Middle frontal gyrus (tissue), 1 donor: ENCODE measurements around the gene ARPC1B.
"Not testable (repeated sequence)": the region's sequence is repeated elsewhere in the genome, so short reads cannot be mapped to it uniquely, and the experiment has no call there.

ENCODE experiments used
- DNase-seq: peaks from one replicate; pipeline ENCODE4 v3.0.0-alpha.2; 2015; ENCODE audit warnings: low spot score; ENCODE audit errors: extremely low spot score

ARPC1B gene

DNA sequence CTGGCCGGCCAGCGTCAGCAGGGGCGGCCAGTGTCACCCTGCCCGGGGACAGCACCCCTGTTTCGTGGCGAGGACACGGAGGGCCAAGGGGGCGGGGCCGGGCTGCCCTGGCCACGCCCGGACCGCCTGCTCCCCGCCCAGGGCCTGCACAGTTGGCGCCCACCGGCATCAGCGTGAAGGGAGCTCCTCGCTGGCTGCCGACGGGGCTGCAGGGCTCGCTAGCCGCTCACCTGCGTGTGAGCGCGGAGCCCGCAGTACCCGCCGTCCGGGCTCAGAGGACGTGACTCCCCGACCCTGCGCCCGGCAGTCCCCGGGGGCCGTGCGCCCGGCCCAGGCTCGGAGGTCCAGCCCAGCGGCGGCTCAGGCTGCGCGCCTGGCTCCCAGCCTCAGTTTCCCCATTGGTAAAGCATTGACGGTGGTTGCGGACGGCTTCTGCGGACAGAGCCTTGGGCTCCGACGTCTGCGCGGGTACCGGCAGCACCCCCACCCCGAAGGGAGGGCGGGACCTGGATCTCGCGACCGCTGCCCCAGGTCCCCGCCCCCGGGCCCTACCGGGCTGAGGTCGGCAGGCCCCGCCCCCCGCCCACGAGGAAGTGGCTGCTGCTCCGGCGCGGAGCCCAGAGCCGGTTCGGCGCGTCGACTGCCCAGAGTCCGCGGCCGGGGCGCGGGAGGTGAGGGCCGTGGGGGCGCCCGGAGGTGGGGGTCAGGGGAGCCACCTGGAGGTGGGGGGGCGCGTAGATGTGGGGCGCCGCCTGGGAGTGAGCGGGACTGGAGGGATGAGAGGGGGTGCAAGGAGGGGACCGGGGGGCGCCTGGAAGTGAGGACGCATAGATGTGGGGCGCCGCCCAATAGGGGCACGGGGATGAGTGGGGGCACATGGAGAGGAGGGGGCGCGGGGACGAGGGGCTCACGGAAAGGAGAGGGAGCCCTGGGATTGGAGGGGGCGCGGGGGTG lies at the start of gene ARPC1B:
Gene ARPC1B, plus strand, starts transcription at position 620 of the 954 bp plus-strand sequence. CDS start 10,985 bp downstream, outside the sequence.
- no peak for DNase-seq

DNA sequence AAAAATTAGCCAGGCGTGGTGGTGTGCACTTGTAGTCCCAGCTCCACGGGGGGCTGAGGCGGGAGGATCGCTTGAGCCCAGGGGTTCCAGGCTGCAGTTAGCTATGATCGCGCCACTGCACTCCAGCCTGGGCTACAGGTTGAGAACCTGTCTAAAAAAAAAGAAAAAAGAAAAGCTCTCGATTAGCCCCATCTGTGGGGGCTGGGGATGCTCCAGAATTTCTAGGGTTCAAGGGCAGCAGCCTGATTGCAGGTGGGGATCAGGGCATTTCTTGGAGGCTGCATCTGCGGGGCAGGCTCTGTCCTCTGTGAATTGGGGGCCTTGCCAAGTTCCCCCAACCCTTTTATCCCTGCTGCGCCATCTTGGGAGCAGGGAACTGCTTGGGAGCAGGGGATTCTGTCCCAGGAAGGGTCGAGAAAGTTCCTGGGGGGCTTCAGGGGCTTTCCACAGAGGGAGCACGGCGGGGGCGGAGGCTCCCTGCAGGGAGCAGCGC lies 49.5 kb upstream of the ARPC1B start:
- DNase-seq = no peak

DNA sequence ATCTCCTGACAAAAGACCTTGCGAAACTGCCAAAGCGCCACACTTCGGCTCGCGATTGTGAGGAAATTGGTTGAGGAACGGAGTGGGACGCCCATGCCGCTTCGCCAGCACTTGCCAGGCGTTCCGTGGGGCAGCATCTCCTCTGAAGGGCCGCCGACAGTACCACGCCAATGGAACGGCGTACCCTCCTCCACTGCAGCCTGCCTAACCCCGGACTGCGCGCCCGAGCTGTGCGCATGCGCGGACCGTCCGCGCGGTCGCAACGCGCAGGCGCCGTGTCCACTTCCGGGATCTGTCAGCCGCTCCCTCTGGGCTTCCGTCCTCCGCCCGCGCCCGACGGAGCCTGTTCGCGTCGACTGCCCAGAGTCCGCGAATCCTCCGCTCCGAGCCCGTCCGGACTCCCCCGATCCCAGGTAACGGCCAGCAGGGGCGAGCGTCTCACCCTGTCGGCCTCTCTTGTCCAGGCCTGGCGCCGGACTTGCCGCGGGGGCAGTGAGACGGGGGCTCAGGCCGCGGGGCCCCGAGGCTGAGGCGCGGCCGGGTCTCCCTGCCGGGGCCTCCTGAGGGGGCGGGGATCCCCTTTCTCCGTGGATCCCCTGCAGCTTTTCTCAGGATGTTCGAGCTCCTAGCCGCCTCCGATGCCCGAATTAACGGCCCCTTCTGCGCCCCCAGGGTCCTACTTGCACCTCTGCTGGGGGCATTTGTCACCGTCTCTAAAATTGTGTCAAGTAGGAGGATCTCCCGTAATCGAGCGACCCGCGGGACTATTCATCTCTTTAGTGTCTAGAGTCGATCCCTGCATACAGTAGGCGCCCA lies 48.7 kb upstream of the ARPC1B start, which contains the start of gene ARPC1A:
Gene ARPC1A, plus strand, starts transcription at position 307 of the 816 bp plus-strand sequence. CDS start 7,456 bp downstream, outside the sequence.
- DNase-seq = peak; percentile 83

DNA sequence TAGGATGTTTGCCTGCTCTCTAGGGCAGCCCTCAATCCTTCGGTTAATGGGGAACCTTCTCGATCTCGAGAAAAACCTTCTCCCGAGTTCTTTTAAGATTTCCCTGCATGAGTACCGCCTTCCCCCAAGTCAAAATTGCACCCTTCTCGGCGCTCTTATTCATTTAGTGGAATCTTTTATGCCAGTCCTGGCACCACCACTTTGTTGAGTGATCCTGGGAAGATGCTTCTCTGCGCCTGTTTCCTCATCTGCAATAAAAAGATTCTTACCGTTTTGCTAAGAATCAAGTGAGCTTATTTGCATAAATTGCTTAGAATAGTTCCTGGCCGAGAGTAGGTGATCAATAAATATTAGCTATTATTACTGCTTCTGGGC lies 48.1 kb upstream of the ARPC1B start:
- DNase-seq = no peak

DNA sequence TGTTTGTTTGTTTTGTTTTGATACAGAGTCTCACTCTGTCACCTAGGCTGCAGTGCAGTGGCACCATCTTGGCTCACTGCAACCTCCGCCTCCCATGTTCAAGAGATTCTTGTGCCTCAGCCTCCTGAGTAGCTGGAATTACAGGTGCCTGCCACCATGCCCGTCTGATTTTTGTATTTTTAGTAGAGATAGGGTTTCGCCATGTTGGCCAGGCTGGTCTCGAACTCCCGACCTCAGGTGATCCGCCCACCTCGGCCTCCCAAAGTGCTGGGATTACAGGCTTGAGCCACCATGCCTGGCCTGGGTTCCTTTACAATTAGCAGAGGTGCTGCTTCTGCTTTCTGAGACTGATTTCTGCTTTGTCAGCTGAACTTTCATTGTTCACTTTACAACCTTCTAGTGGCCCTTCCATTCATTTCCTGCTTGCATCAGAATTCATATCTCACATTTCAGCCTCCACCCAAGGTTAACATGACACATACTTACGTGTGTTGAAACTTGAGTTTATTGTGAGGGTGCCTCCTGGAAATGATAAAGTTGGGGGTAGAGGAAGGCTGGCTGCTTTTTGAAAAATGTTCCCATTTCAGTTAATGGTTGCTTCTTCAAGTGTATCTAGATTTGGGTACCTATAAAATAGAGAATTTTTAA lies 44.1 kb upstream of the ARPC1B start:
- DNase-seq = not testable (repeated sequence)

DNA sequence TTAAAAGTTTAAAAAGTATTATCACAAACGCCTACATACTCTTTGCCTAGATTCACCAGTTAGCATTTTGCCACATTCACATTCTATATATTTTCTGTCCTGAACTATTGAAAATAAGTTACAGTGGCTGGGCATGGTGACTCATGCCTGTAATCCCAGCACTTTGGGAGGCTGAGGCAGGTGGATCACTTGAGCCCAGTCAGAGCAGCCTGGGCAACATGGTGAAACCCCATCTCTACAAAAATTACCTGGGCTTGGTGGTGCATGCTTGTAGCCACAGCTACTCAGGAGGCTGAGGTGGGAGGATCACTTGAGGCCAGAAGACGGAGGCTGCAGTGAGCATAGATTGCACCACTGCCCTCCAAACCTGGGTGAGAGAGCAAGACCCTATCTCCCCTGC lies 43.5 kb upstream of the ARPC1B start:
- DNase-seq = no peak

DNA sequence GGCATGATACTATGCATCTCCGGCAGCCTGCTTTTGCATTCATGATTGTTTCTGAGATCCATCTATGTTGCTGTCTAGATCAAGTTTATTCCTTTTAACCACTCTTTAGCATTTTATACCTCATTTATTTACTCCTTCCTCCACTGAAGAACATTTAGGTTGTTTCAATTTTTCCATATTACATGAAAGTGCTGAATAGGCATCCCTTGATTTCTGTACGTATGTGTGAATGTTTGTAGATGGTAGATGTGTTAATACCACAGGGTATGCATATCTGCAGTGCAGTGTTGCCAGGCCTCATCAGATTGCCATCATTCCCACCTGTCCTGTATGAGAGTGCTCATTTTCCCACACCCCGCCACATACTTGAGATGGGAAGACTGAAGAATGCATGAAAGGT lies 34.9 kb upstream of the ARPC1B start:
- no peak for DNase-seq

DNA sequence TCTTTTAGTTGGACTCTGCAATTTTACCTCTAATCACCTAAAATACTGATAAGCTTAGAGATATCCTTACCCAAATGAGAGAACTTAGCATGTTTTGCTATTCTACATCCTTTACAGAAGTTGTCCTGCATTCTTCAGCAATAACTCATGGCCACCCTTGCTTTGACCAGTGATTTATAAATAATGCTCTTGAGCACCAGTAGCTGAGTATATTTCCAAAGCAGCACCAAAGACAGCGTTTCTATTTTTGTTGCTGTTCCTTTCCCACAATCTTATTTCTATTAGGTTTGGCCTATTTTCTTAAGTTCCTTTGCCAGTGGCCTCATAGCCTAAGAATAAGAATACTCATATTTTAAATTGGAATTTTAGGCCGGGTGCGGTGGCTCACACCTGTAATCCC lies 33.9 kb upstream of the ARPC1B start:
- DNase-seq = no peak

DNA sequence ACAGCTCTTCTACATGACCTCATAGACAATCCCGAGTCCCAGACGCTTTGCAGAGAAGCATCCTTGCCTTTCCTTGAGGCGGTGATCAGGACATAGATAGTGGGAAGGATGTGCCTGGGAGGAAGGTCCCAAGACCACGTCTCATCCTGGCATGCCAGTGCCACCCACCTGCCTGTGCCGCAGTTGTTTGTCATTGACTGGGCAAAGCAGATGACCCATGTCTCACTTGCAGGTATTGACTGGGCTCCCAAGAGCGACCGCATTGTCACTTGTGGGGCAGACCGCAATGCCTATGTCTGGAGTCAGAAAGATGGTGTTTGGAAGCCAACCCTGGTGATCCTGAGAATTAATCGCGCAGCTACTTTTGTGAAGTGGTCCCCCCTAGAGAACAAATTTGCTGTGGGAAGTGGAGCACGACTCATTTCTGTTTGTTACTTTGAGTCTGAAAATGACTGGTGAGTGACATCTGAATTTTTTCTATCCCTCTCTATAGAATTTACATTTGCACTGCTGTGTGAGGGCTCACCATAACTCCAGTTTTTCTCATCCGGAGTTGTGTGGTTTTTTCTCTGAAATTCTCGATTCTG lies 30.4 kb upstream of the ARPC1B start:
- no peak for DNase-seq

DNA sequence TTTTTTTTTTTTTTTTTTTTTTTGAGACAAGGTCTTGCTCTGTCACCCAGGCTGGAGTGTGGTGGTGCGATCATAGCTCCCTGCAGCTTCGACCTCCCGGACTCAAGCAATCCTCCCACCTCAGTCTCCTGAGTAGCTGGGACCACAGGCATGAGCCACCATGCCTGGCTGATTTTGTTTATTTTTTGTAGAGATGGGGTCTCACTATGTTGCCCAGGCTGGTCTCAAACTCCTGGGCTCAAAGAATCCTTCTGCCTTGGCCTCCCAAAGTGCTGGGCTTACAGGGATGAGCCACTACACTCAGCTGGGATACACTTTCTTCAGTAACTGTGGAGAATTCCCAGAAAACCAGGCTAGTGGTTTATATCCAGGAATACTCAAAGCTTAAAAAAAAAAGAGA lies 23.9 kb upstream of the ARPC1B start:
- not testable (repeated sequence) for DNase-seq

DNA sequence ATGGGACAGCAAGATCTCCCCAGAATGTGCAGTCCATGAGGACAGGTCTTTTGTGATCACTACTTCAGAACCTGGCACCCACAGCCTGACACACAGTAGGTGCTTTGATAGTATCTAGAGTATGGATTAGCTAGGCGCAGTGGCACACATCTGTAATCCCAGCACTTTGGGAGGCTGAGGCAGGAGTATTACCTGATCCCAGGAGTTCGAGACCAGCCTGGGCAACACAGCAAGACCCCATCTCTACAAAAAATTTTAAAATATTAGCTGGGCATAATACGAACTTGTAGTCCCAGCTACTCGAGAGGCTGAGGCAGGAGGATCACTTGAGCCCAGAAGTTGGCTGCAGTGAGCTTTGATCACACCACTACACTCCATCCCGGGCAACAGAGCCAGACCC lies 22.3 kb upstream of the ARPC1B start:
- DNase-seq = no peak

DNA sequence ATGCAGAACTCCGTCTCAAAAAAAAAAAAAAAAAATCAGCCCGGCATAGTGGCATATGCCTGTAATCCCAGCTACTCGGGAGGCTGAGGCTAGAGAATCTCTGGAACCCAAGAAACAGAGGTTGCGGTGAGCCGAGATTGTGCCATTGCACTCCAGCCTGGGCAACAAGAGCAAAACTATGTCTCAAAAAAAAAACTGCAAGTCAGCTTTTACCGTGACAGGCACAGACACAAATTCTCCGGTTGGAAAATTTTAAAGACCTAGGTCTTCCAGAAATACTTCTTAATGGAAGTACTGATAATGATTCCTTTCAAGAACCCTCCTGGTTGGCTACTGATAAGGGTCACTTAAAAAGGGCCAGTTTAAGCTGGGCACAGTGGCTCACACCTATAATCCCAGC lies 19.4 kb upstream of the ARPC1B start:
- no peak for DNase-seq

DNA sequence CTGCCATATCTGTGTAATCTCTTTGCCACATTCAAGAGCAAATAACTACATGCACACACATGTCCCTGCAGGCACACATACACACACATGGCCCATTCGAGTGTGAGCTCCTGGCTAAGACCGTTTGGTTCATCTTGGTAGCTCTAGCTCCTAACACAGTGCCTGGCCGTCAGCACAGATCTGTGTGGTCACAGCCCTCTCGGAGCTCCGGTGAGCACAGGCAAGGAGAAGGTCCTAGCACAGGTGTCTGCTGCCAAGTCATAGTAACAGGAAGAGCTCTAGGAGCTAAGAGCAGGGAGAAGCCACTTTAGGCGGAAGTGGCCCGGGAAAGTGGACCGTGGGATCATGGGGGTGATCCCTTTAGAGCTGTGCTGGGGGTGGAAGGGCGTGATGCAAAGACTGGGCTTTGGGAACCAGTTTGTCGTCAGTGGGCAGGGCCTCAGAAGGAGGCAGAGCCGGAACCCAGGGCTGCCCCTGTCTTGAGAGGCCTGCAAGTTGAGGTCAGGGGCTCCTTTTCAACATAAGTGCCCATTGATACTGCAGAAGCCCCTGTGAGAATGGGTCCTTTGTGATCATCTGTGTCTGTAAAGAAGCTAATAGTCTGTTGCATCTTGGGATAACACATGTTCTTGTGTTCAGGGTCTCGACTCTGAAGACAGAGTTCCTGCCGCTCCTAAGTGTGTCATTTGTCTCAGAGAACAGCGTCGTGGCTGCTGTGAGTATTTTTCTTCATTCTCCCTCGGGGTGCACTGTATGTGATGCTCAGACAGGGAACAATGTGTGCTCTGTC lies 16.6 kb upstream of the ARPC1B start:
- no peak for DNase-seq

DNA sequence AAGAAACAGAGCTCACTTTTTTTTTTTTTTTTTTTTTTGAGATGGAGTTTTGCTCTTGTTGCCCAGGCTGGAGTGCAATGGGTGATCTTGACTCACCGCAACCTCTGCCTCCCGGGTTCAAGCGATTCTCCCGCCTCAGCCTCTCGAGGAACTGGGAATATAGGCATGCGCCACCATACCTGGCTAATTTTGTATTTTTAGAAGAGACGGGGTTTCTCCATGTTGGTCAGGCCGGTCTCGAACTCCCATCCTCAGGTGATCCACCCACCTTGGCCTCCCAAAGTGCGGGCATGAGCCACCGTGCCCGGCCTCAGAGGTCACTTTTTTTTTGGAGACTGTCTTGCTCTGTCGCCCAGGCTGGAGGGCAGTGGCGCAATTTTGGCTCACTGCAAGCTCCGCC lies 16.0 kb upstream of the ARPC1B start:
- not testable (repeated sequence) for DNase-seq

DNA sequence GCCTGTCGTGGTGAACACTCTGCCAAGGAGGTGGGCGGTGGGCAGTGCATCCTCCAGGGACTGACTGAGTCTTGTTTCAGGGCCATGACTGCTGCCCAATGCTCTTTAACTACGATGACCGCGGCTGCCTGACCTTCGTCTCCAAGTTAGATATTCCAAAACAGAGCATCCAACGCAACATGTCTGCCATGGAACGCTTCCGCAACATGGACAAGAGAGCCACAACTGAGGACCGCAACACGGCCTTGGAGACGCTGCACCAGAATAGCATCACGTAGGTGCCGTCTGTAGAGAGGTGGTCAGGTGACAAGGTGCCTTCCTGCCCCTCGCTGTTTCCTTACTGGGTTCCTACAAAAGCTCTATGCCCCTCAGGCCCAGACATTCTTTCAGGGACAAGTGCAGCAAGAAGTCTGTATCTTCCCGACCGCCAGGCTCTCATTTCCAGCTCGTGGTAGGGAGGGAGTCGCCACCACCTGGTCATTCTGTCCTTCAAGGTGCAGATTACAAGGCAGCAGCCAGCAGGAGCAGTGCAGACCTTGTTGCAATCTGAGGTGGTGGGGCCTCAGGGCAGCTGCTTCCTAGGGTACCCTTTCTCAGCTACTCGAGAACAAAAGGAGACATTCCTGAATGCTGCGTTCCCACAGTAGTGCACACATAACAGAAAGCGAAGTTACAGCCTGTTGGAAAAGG lies 14.9 kb upstream of the ARPC1B start:
- DNase-seq = no peak

DNA sequence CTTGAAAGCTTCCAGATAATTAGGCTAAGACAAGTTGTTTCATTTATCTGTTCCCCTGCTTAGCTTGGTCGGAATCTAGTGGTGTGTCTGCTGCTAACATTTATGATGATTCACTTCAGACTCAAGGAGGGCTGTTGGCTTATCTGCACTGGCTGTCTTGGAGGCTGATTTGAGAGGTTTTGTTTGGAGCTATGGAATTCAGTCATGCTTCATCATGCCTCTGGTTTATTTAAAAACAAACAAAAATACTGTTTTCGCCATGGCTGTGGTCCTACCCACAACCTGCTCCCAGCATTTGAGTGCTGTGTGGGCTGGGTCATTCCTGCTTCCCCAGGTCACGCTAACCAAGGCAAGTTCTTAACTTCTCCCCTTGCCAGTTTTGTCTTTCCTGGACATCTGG lies 11.7 kb upstream of the ARPC1B start:
- no peak for DNase-seq

DNA sequence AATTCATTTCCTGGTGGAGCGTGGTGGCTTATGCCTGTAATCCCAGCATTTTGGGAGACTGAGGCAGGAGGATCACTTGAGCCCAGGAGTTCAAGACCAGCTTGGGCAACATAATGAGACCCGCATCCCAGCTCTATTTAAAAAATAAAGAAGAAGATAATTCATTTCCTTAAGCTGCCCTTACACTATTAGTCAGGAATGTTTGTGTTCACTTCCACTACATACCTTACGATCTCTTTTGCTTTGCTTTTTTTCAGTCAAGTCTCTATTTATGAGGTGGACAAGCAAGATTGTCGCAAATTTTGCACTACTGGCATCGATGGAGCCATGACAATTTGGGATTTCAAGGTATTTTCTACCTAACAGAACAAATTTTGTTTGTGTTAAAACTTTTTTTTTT lies 11.2 kb upstream of the ARPC1B start:
- DNase-seq = no peak

DNA sequence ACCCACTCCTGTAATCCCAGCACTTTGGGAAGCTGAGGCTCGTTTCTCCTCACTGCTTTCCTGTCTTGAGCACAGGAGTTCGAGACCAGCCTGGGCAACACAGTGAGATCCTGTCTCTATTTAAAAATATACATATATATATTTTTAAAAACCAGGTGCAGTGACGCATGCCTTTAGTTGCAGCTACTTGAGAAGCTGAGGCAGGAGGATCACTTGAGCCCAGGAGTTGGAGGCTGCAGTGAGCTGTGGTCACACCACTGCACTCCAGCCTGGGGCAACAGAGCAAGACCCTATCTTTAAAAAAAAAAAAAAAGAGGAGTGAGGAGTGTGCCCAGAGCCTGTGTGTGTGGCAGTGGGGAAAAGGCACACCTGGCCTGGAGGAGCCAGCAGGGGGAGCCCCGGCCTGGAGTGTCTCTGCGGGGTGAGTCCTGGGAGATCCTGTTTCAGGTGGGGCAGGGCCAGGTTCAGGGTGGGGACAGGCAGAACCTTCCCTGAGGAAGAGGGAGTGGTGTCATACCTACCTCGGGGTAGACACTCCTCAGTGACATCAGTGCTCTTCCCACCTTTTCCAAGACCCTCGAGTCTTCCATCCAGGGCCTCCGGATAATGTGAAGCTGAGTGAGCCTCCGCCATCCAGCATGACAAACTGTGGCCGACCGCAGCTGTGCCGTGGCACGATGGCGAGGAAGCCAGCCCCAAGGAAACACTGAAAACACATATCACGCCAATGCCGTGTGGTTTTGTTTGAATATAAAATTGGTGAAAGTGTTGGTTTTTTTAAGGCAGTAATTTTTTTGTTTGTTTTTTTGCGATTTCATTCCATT lies 9.0 kb upstream of the ARPC1B start:
- DNase-seq = no peak

DNA sequence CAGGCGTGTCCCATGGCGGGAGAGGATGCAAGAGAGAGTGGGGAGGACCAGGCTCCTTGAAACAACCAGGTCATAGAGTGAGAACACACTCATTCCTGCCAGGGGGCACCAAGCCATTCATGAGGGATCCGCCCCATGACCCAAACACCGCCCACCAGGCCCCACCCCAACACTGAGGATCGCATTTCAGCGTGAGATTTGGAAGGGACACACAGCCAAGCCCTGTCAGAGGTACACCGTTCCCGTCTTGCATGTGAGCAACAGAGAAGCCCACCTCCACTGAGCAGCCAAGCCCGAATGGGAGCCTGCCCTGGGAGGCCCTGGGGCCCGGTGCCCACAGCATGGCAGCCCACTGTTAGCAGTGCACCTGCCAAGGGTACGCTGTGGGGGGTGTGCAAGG lies 7.9 kb upstream of the ARPC1B start:
- DNase-seq = no peak
